NCI-H128 (cell line): Measurements from ENCODE around the gene COLEC11.
"Not testable (repeated sequence)": the region's sequence is repeated elsewhere in the genome, so short reads cannot be mapped to it uniquely, and the experiment has no call there.

ENCODE experiments used
- DNase-seq: peaks from one replicate; lab custom pipeline; 2025; ENCODE audit not compliant: unreplicated experiment; lab: John Stamatoyannopoulos, UW

Gene COLEC11

DNA sequence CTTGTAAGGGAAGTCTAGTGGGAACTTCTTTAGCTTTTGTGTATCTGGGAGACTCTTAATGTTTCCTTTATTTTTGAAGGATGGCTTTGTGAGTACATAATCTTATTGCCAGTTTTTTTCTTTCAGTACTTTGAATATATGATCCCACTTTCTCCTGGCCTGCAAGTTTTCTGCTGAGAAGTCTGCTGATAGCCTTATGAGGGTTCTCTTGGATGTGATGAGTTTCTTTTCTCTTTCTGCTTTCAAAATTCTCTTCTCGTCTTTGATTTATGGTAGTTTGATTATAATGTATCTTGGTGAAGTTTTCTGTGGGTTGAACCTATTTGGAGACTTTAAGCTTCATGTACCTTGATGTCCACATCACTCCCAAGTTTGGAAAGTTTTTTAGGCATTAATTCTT, 28.1 kb downstream of the COLEC11 start:
- DNase-seq = no peak

DNA sequence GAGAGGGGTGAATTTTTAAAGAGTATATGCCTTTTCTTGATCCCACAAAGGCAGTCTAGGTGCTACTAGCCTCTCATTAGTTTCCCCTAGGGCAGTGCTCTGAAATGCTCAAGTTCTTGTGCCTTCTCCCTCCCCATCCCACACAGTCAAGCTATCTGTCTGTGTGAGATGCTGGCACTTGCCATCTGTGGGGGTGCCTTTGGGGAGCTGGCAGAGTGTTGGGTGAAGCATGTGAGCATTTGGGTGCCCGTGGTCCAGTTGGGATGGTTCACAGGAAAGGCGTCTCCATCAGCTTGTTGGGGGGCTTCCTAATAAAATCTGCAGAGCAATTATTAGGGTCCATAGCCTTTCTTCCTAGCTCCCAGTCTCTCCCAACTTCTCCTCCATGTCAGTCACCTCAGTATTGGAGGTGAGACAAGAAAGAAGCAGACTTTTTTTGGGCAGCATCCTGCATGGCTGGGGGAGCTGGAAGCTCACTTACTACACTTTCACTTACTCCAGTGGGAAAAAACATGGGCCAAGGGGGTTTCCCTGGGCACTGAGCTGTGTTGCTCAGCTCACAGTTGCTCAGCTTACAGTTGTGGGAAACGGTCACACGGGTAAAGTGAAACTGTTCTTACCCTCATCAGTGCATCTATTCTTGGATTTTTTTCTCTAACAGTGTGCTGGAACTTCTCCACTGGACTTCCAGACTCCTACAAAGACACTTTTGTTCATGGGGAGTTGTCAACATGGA, 29.3 kb downstream of the COLEC11 start:
- no peak for DNase-seq

DNA sequence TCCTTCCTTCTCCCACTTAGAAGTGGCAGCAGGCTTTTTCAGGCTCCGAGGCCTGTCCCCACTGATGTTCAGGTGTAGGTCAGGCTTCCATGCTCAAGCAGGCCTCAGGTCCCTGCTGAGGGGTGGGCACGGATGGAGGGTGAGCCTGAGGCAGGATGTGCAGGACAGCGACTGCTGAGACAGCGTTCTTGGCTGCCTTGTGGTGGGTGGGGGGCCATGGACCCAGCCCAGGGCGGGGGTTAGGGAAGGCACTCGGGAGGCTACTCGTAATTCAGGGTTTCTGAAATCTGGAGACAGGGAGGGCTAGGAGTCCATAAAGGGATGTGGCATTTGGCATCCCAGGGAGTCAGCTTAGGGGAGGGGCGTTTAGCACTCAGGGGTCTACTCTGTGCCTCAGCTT, 30.3 kb downstream of the COLEC11 start:
- no peak for DNase-seq

DNA sequence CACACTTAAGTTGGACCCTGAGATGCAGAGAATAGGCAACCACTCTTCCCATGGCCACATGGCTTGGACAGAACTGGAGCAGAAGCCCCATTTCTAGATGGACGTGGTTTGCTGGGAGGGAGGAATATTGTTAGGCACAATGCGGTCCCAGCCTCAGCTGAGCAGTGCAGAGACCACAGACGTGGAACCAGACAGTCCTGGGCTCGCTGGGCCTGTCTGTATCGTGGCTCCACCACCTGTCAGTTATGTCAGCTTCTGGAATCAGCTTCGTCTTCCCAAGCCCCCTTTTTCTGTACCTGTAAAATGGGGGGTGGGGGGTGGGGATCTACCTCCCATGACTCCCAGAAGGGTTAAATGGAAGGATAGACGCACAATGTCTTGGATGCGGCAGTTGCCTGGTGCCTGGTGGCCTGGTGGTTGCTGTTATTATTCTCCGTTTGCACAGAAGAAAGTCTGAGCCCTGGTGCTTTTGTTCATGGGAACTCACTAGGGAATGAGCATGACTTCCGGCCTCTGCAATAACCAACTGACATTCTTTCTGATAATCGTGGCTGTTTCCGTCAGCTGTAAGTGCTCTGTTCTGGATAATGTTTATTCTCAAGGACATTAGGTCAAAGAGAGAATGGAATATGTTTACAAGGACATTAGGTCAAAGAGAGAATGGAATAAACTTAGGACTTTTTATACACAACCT, 31.4 kb downstream of the COLEC11 start:
- no peak for DNase-seq

DNA sequence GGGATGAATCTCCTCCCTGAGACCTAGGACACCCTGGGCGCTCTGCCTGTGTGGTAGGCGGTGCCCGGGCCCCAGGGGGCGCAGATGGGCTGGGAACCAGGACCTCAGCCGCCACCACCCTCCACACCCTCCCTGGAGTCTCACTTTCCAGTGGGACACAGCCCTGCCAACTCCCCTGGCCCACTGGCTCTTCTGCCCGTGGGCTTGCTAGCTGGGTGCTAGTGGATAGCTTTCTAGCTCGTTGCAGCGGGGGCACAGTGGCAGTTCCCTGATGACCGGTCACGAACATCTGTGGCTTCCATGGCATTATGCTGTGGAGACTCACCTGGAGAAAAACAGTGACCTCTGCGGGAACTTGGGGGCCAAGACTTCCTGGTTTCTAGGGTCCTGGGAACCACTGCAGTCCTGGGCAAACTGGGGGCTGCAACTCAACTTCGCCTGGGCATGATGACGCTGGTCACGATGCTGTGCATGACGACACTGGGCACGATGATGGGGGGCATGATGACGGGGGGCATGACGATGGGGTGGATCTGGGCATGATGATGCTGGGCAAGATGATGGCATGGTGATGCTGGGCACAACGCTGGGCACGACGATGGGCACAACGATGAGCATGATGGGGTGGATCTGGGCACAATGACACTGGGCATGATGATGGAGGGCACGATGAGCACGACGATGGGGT, 32.0 kb downstream of the COLEC11 start:
- no peak for DNase-seq

DNA sequence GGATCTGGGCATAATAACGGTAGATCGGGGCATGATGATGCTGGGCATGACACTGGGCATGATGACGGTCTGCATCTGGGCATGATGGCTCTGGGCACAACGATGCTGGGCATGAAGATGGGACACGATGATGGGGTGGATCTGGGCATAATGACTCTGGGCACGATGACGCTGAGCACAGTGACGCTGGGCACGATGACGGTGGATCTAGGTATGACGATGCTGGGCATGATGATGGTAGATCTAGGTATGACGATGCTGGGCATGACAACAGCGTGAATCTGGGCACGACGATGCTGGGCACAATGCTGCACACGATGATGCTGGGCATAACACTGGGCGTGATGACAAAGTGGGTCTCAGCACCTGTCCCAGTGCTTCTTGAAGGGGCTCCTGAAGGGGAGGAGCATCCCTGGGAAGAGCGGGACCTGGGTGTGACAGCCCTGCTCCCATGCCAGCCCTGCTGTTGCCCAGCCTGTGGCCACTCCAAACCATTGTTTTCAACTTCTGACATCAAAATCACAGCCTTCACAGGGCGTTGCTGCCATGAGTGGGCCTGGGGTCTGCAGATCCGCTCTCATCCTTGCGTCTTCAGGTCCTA, 32.7 kb downstream of the COLEC11 start:
- no peak for DNase-seq

DNA sequence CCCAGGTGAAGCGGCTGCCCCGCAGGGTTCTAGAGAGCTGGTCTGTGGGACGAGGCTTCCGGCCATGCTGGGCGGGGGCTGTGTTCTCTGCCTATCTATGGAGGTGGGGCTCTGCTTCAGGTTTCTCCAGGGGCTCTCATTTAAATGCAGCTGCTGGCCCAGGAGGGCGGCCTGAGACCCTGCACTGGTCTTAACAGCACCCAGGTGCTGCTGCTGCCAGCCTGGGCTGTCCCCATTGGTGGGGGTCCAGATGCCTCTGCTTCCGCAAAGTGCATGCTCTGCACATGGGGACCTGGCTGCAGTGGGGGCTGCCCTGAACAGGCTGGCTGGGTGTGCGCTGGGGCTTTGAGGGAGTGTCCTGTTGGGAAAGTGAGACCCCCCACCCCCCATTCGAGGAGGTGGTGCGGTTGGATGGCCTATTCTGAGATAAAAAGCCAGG, 33.3 kb downstream of the COLEC11 start:
- DNase-seq = no peak

DNA sequence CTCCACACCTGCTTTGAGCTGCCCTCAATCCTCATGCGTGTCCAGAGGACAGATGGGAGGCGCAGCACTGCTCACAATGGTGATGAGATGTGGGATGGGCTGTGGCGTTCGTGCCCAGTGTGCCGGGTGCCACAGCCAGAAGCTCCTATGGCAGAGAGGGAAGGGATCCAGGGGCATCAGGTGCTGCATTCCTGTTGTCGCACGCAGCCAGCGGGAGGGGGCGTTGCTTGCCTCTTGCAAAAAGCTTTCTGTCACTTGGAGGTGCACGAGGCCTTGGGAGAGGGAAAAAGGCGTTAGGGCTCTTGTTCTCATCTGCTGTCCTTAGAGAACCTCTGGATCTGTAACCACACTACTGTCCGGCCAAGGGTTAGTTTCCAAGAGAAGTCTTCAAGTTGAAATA, 33.9 kb downstream of the COLEC11 start:
- DNase-seq = no peak

DNA sequence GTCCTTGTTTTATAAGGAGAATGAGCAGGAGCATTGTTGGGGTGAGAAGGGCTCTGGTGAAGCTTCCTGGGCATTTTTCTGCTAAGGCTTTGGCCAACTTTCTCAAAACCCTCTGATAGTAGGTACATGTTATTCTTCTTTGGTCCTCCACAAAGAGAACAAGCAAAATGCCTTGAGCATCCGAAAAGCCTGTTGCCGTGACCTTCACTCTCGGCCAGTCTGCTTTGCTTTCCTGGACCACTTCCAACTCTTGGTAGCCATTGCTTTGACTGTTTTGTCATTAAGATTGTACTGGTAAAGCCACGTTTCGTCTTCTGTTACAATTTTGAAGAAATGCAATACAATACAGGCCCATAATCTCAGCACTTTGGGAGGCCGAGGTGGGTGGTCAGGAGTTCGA, 35.7 kb downstream of the COLEC11 start:
- no peak for DNase-seq

DNA sequence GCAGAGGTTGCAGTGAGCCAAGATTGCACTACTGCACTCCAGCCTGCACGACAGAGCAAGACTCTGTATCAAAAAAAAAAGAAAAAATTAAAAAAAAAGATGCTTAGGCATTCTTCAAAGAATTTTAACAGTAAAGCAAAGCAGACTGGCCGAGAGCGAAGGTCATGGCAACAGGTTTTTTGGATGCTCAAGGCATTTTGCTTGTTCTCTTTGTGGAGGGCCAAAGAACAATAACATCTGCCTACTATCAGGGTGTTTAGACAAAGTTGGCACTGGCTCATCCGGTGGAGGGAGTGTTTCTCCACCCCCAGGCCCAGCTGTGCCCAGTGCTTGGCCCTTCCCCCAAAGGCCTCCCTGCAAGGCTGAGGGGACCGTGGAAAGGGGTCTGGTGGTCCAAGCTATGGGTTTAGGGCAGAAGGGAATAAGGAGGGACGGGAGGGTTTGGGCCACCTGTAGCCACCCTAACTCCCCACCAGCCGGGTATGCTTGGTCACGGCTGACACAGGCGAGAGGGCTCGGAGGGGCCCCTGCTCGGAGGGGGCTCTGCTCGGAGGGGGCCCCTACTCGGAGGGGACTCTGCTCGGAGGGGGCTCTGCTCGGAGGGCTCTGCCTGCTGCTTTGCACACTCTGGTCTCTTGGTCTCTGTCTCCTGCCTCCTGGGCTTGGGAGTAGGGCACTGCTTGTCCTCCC, 36.4 kb downstream of the COLEC11 start:
- DNase-seq = no peak

DNA sequence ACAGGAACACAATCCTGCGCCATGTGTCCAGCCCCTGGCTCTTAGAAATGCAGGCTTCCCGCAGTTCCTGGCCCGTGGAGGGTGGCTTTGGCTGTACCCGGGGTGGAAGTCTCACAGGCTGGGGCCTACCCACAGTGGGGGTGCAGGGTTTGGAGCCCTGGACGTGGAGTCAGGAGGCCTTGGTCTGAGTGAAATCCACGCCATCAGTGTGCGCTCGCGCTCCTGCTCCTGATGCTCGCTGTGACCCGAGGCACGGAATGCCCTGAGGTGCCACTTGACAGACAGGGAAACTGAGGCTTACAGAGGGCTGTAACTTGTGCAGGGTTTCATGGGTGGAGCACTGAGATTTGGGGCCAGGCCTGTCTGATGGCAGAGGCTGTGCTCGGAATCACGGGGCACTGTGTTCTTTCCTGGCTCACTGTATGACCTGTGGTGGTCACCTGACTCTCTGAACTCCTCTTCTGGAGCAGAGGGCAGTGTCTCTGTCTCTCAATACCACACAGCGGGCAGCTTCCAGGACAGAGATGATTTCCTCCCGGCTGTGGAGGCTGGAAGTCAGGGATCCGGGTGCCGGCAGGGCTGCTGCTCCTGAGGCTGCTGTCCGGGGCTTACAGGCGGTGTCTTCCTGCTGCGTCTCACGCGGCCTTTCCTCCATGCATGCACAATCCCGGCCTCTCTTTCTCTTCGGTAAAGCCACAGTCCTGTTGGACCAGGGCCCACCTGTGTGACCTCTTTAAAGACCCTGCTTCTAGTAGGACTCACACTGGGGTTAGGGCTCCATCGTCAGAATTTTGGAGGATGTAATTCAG, 37.1 kb downstream of the COLEC11 start:
- no peak for DNase-seq

DNA sequence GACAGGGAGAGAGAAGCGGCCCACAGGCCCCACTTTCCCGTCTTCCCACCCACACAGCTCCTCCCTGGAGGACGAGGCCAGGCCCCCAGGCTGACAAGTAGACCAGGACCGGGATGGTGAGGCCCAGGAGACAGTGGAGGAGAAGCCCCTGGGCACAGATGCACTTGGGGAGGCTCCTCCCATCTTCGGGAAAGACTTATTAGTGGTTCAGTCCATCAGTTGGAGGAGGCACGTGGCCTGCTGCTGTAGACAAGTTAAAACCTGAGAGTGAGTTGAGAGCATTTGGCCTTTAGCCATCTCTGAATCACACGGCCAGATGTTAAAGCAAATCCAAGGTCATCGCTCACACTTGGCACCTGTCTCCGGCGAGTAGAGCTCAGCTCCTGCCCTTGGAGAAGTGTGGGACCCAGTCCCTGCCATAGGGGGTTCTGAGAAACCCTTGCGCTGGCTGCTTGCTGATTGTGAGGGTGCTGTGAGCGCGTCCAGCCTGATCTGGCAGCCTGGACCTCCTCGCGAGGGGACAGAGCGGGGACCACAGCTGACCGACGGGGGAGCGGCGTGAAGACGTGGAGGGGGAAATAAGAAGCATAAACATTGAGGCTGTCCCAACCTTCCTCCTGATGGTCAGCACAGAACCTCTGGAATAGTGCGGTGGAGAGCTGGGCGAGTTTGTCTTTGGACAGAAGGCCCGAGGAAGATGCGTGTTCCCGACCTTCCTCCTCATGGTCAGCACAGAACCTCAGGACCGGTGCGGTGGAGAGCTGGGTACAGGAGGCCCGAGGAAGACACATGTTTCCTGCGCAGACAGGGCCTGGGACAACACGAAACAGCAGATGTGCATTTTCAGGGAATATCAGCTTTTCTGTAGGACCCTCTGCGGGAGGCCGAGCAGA, 38.4 kb downstream of the COLEC11 start:
- DNase-seq = no peak

DNA sequence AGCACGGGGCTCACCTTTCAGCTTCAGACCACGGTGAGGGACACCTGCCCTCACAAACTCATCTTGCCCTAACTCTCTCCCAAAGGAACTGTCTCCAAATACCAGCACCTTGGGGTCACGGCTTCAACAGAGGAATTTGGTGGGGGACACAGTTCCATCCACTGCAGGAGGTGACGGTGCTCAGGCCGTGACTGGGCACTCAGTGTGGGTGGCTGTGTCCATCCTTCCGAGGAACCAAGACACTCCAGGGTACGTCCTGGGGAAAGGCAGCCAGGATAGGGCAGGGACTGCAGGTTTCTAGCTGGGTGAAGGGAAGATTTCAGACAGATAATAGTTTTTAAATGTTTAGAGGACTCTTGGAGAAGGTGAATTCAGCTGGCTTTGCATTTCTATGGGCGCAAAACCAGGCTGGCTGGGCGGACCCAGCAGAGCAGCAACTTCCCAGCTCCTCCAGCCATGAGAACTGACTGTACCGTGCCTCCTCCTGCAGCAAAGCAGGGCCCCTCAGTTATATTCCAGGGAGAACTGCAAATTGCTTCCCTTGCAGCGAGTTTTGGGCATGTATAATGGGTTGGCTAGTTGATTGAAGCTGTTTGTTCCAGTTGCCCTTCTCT, 39.2 kb downstream of the COLEC11 start:
- DNase-seq = no peak

DNA sequence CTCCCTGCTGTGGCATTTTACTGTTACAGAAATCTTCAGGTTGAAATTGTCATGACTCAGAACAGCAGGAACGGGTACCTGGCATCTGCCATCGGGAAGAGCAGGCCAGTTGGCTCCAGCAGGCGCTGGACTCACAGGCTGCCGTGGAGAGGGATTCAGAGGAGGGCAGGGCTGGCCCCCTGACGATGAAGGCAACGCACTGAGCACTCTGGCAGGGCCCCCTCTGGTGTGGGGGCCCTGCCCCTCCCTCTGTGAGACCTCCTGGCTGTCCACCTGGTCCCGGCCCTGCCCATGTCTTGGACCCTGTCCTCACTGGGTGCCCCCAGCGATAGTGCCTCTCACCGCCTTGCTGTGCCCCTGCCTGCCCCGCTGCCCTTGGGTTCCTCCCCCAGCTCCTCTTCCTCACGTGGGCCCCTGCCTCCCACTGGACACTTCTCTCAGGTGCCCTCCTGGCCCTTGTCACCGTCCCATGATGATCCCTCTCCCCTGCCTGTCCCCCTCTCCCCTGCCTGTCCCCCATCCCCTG, 39.7 kb downstream of the COLEC11 start:
- DNase-seq = no peak

DNA sequence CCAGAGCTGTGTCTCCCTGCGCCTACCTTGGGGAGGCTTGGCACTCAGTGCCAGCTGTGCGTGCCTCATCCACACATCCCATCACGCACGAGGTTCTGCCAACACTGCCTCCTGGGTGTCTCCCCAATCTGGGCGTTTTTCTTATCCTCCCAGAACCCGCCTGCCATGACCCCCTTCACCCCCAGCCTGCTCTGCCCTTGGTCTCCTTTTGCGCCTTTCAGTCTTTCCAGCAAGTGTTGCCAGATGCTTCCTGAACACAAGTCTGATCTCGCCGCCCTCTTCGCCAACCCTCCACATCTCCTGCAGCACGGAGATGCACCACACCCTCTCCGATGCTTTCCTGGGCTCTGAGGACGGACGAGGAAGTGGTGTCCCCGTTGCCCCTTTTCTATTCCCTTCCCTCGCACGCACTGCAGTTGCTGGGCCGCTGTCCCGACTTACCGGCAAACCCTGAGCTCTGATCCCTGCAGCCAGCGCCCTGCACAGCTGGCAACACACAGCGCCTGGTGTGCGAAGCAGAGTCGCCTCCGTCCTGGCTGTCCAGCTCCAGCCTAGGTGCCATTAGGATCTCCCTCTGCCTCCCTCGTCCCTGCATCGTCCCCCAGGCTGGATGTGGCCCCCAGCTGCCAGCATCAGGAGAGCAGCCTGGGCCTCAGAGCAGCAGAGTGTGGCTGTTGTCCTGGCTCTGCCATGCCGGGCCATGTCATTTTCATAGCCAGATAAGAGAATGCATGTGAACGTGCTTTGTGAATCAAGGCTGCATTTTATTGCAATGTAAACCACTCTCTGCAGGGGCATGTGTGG, 40.5 kb downstream of the COLEC11 start:
- DNase-seq = no peak

DNA sequence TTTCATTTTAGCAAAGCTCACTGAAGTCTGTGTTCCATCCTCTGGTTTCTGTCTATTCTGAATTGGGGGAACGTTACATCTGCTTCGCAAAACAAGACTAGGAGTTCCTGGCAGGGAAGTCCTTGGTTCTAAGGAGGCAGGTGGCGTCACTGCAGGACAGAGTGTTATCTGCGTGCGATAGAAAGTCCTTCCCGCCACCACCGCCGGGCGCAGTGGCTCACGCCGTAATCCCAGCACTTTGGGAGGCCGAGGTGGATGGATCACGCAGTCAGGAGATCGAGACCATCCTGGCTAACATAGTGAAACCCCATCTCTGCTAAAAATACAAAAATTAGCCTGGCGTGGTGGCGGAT, 41.0 kb downstream of the COLEC11 start:
- DNase-seq = not testable (repeated sequence)

DNA sequence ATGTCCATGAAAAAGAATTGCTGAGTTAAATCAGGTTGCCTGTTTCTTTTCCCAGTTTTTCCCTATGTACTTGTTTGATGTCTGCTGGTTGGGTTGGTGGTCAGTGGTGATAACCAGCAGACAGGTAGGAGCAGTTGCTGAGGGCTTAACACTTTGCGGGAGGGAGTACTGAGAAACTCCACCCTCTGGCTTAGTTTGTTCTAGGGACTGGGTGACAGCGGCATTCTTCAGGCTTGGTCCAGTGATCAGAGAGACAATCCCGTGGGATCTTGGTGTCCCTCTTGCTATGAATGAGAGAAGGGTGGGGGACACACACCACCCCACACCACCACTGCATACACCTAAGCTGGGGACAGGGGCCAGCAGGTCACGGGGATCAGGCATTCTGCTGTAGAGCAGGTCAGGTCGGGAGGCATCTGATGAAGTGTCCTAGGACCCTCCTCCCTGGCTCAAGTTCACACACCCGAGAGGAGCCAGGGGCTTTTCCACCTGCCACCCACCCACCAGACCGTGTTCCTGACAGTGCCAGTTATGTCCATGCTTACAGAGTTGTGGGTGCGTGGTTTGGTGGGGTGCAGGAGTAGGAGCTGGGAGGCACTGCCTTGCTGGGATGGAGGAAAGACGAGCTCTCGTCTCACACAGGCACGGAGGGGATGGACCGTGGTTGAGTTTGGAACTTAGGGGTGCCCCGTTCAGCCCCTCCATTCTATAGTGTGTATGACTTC, 41.8 kb downstream of the COLEC11 start:
- DNase-seq = no peak
